K562 (cell line): Measurements from ENCODE around the gene CFAP298. TPM values are rescaled to one million over a fixed set of nuclear protein-coding genes. Genes with fewer than 3 reads are reported as not detected.

Experiments used
- ATAC-seq: fragments of 200-7000 bp; cut with Tn5 transposase; 3 replicates; pipeline ENCODE4 v1.9.1; 2020; ENCODE audit warnings: moderate library complexity
- BruUV-seq: library from RNA; stranded (reverse); fragments of 400-500 nt; replicated peaks from 2 replicates; lab custom pipeline; 2021; lab: Mats Ljungman, UMichigan
- CTCF ChIA-PET: fragments of 300-600 bp; formaldehyde crosslinking; extraction: SDS; loops from one replicate; lab custom pipeline; 2021; ENCODE audit warnings: low intra/inter-chr PET ratio; lab: Yijun Ruan, JAX
- POLR2A ChIA-PET: fragments of 300-600, 350-650 bp; sonication (Branson Sonifier 250); formaldehyde crosslinking; extraction: SDS; loops from one replicate; lab custom pipeline; 2021; ENCODE audit warnings: antibody characterized with exemption, inconsistent platforms; lab: Yijun Ruan, JAX
- DNase-seq, 4 experiments: peaks; one replicate each; pipeline versions ENCODE4 v3.0.0 to v3.0.0-alpha.2; 2011 to 2018; ENCODE audit warnings: low spot score in 3 of 4, mixed read lengths in 3 of 4; ENCODE audit errors: extremely low read depth in 1 of 4
- FAIRE-seq: peaks from 2 replicates; lab custom pipeline; 2011; peaks lifted over from hg19 to GRCh38; lab: Jason Lieb, UNC
- H2AFZ ChIP-seq: 2 replicates; pipeline ENCODE4 v1.6.0; 2011; ENCODE audit warnings: low read depth, low read length, control low read depth, inconsistent platforms
- H3K27ac ChIP-seq: fragments of 200-600 bp; 3 replicates; pipeline ENCODE4 v1.8.0; 2011; ENCODE audit warnings: low read depth, mild to moderate bottlenecking, control low read depth, inconsistent platforms, low read length, moderate library complexity, mixed read lengths; ENCODE audit errors: extremely low read depth
- H3K27me3 ChIP-seq, 2 experiments: fragments of 300-600 bp in 1 of 2; 2 replicates in 1 of 2; 3 replicates in 1 of 2; pipeline versions ENCODE4 v1.6.0 to v1.8.0; 2011; ENCODE audit warnings: inconsistent platforms in 2 of 2, low read length in 2 of 2, mild to moderate bottlenecking in 1 of 2, mixed read lengths in 1 of 2, moderate library complexity in 1 of 2; ENCODE audit not compliant: control insufficient read depth in 2 of 2, insufficient read depth in 2 of 2
- H3K36me3 ChIP-seq: fragments of 300-600 bp; 3 replicates; pipeline ENCODE4 v1.8.0; 2011; ENCODE audit warnings: mild to moderate bottlenecking, low read length, inconsistent platforms; ENCODE audit not compliant: control insufficient read depth, insufficient read depth
- H3K4me1 ChIP-seq, 2 experiments: fragments of 200-600 bp in 1 of 2; replicated peaks in 1 of 2; 2 replicates in 1 of 2; 3 replicates in 1 of 2; pipeline versions ENCODE4 v1.5.1 to v1.8.0; 2011; ENCODE audit warnings: inconsistent platforms in 2 of 2, low read length in 2 of 2, mild to moderate bottlenecking in 1 of 2, mixed read lengths in 1 of 2, moderate library complexity in 1 of 2; ENCODE audit not compliant: control insufficient read depth in 2 of 2, insufficient read depth in 2 of 2
- H3K4me2 ChIP-seq: 2 replicates; pipeline ENCODE4 v1.6.1; 2011; ENCODE audit warnings: low read length, control low read depth, inconsistent platforms, mixed read lengths; ENCODE audit not compliant: insufficient read depth
- H3K4me3 ChIP-seq: fragments of 200-600 bp; sonication (generic), shearing (Covaris generic); 2 replicates; pipeline ENCODE4 v1.5.1; 2016; ENCODE audit warnings: control low read depth, inconsistent platforms
- H3K79me2 ChIP-seq: fragments of 200-600 bp; 3 replicates; pipeline ENCODE4 v1.8.0; 2011; ENCODE audit warnings: low read length, inconsistent platforms; ENCODE audit not compliant: control insufficient read depth, insufficient read depth
- H3K9ac ChIP-seq, 2 experiments: 2 replicates each; pipeline versions ENCODE4 v1.6.0 to v1.6.1; 2011; ENCODE audit warnings: low read depth in 2 of 2, low read length in 2 of 2, control low read depth in 1 of 2, inconsistent platforms in 1 of 2, mild to moderate bottlenecking in 1 of 2, mixed read lengths in 1 of 2; ENCODE audit not compliant: insufficient read depth in 1 of 2
- H3K9me1 ChIP-seq: one replicate; pipeline ENCODE4 v1.6.0; 2011; ENCODE audit warnings: inconsistent platforms, mild to moderate bottlenecking, low read length, moderate library complexity; ENCODE audit not compliant: control insufficient read depth, insufficient read depth
- H3K9me3 ChIP-seq: replicated peaks from 2 replicates; pipeline ENCODE4 v1.5.1; 2011; ENCODE audit warnings: low read depth, low read length, inconsistent platforms; ENCODE audit not compliant: control insufficient read depth, insufficient read depth
- H4K20me1 ChIP-seq: replicated peaks from 2 replicates; pipeline ENCODE4 v1.6.1; 2011; ENCODE audit warnings: low read length, inconsistent platforms, mixed read lengths; ENCODE audit not compliant: control insufficient read depth, insufficient read depth
- CBX2 ChIP-seq: fragments of 200-600 bp; sonication (generic); IDR thresholded peaks from one replicate; pipeline ENCODE4 v1.6.1; 2012; ENCODE audit warnings: mild to moderate bottlenecking, low read length, inconsistent platforms; ENCODE audit not compliant: insufficient read depth, poor library complexity, severe bottlenecking
- DPF2 ChIP-seq: fragments of 450-650 bp; IDR thresholded peaks from 2 replicates; pipeline ENCODE4 v1.6.1; 2016
- FOXK1 ChIP-seq: sonication (generic); formaldehyde crosslinking; IDR thresholded peaks from 2 replicates; pipeline ENCODE4 v1.8.0; 2022; ENCODE audit warnings: missing genetic modification reagents, mild to moderate bottlenecking, borderline replicate concordance
- KAT8 ChIP-seq: fragments of 450-650 bp; IDR thresholded peaks from 2 replicates; pipeline ENCODE4 v1.6.1; 2016; ENCODE audit warnings: low read depth, mild to moderate bottlenecking
- MAFG ChIP-seq: fragments of 450-650 bp; conservative IDR thresholded peaks from 2 replicates; pipeline ENCODE4 v1.6.1; 2016; ENCODE audit warnings: missing genetic modification characterization, missing compliant biosample characterization
- MECOM ChIP-seq: fragments of 250-450 bp; sonication (Bioruptor Pico); IDR thresholded peaks from 2 replicates; pipeline ENCODE4 v1.8.0; 2022; ENCODE audit warnings: inconsistent platforms
- NCOR1 ChIP-seq: fragments of 450-650 bp; IDR thresholded peaks from 2 replicates; pipeline ENCODE4 v1.6.1; 2016; ENCODE audit warnings: mild to moderate bottlenecking, moderate library complexity
- PHTF2 ChIP-seq: fragments of 250-450 bp; sonication (Bioruptor Pico); IDR thresholded peaks from 2 replicates; pipeline ENCODE4 v1.5.0; 2021; ENCODE audit warnings: mild to moderate bottlenecking
- SMARCE1 ChIP-seq: fragments of 450-650 bp; IDR thresholded peaks from 2 replicates; pipeline ENCODE4 v1.7.1; 2016; ENCODE audit warnings: mild to moderate bottlenecking
- SNRNP70 ChIP-seq: fragments of 200-400 bp; formaldehyde crosslinking; optimal IDR thresholded peaks from 2 replicates; pipeline ENCODE3; 2017; ENCODE audit warnings: low read depth, low read length
- SPI1 ChIP-seq: IDR thresholded peaks from 2 replicates; pipeline ENCODE4 v1.6.1; 2011; ENCODE audit warnings: low read depth, low read length, control low read depth, borderline replicate concordance
- ZNF197 ChIP-seq: fragments of 200-800 bp; sonication (Bioruptor generic); IDR thresholded peaks from 2 replicates; pipeline ENCODE4 v1.6.1; 2016; ENCODE audit warnings: low read depth, missing genetic modification characterization, missing compliant biosample characterization
- ZNF717 ChIP-seq: fragments of 250-450 bp; sonication (Bioruptor Pico); IDR thresholded peaks from 2 replicates; pipeline ENCODE4 v1.5.0; 2021
- ZNF778 ChIP-seq: fragments of 450-650 bp; formaldehyde crosslinking; IDR thresholded peaks from 2 replicates; pipeline ENCODE4 v1.4.0; 2020; ENCODE audit warnings: mild to moderate bottlenecking, moderate library complexity
- WGBS: fragments of 100-300 bp; shearing (Covaris generic); methylation state at CpG from one replicate; pipeline ENCODE4 v1.1.6; 2016; ENCODE audit warnings: low coverage, mixed read lengths; ENCODE audit not compliant: insufficient coverage; ENCODE audit errors: missing lambda C conversion rate; 5-methylcytosine and 5-hydroxymethylcytosine counted together
- in situ Hi-C: fragments of 300-500 bp; cut with MboI; formaldehyde crosslinking; loops from 4 replicates; pipeline ENCODE4 v1.15.0; 2018; ENCODE audit warnings: inconsistent platforms, mixed read lengths
- intact Hi-C: fragments of 100-400 bp; cut with micrococcal nuclease; formaldehyde crosslinking; loops from 2 replicates; pipeline ENCODE4 v1.14.2; 2022
- polyA plus RNA-seq, 8 experiments: library from polyadenylated mRNA; depleted of rRNA in 4 of 8; stranded (reverse) in 5 of 8; unstranded in 3 of 8; fragments of >200 nt; fragmentation: Nextera tagmentation in 2 of 8; fragmentation: Illumina TruSeq in 1 of 8; extraction: Ambion mirVana in 2 of 8; extraction: Trizol in 1 of 8; gene quantifications; 2 replicates each; pipeline versions ENCODE4 v1.2.1 to v1.2.3, GENCODE V29; 2011 to 2014; ENCODE audit warnings: inconsistent platforms in 1 of 8, missing spikeins in 1 of 8
- total RNA-seq, 7 experiments: library from RNA; depleted of rRNA in 6 of 7; stranded (reverse); fragments of >200 nt in 6 of 7; fragmentation: Illumina TruSeq in 2 of 7; extraction: Trizol in 2 of 7; gene quantifications; 2 replicates each; pipeline versions ENCODE4 v1.2.1 to v1.2.3, GENCODE V29; 2011 to 2021; ENCODE audit warnings: low replicate concordance in 1 of 7
- TF ChIP-seq, protein P1 (sequence below): fragments of 450-650 bp; formaldehyde crosslinking; IDR thresholded peaks from 2 replicates; pipeline ENCODE4 v1.4.0; 2022; ENCODE audit warnings: mild to moderate bottlenecking, moderate library complexity
- TF ChIP-seq, protein P2 (sequence below): IDR thresholded peaks from 2 replicates; pipeline ENCODE4 v1.6.1; 2014; ENCODE audit warnings: antibody characterized with exemption

CFAP298 gene
- total and polyA plus RNA-seq, 9 of the 15 experiments (the other 6 are each of a cell fraction or from before 2014, with no cell fraction given) = 31.4 to 178 (median 89.7) TPM

DNA sequence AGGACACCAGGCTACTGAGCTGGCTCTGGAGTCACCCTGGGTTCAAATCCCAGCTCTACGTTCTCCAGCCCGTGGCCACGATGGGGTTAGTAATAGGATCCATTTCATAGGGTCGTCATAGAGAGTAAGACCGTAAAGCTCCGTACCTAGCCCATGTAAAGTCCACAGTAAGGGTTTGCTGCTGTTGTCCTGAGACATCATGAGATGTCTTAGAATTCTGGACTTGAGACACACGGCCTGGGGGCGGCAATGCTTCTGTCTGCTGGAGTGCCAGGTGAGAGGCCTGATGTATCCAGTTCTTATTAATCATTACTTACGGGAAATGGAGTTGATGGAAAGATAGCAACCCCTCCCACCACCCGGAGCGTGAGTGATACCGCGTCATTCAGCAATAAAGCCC is 30.4 kb downstream of the CFAP298 start (continued):
- no peak for TF ChIP-seq MECOM
- TF ChIP-seq, protein P1, sequence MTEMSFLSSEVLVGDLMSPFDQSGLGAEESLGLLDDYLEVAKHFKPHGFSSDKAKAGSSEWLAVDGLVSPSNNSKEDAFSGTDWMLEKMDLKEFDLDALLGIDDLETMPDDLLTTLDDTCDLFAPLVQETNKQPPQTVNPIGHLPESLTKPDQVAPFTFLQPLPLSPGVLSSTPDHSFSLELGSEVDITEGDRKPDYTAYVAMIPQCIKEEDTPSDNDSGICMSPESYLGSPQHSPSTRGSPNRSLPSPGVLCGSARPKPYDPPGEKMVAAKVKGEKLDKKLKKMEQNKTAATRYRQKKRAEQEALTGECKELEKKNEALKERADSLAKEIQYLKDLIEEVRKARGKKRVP (CRISPR knock-in tag) = no peak
- no peak for TF ChIP-seq ZNF717 (CRISPR knock-in tag)
- no peak for TF ChIP-seq SMARCE1
- TF ChIP-seq MAFG (tag) = no peak
- TF ChIP-seq PHTF2 (CRISPR knock-in tag) = no peak

DNA sequence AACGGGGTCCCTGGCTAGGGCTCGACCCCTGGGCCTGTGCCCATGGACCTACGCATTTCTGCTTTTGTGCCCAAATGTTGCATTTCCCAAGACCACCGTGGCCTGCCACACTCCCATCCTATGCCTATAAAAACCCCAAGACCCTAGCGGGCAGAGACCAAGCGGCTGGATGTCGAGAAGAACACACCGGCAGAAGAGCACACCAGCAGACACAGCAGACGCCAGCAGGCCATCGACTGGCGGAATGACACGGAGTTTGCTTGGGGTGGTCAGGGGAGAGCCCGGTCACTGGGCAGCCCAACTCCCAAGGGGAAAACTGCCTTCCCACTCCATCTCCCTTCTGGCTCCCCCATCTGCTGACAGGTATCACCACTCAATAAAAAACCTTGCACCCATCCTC is 31.2 kb downstream of the CFAP298 start:
- TF ChIP-seq, protein P1 (CRISPR knock-in tag) = no peak
- TF ChIP-seq, protein P2, sequence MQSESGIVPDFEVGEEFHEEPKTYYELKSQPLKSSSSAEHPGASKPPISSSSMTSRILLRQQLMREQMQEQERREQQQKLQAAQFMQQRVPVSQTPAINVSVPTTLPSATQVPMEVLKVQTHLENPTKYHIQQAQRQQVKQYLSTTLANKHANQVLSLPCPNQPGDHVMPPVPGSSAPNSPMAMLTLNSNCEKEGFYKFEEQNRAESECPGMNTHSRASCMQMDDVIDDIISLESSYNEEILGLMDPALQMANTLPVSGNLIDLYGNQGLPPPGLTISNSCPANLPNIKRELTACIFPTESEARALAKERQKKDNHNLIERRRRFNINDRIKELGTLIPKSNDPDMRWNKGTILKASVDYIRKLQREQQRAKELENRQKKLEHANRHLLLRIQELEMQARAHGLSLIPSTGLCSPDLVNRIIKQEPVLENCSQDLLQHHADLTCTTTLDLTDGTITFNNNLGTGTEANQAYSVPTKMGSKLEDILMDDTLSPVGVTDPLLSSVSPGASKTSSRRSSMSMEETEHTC = no peak
- TF ChIP-seq KAT8 (no peak), SNRNP70 (no peak), NCOR1 (no peak), FOXK1 (no peak), ZNF778 (no peak), CBX2 (no peak), DPF2 (no peak), ZNF197 (CRISPR knock-in tag) (no peak), SPI1 (no peak)
- TF ChIP-seq, all 486 proteins: peak for 0
- peaks cover 7% of the 10 kb centered on the region in 2 experiments; a peak in 4 of 5 replicates for H3K4me1 ChIP-seq
- intact Hi-C loops = loop anchor here (10.0 kb wide), 1 partner anchor 286 kb away; the partner anchor contains the start of gene MRAP
- CTCF ChIA-PET = no interaction called here
- no peak overlapping the region for H3K4me3 ChIP-seq
- H4K20me1 ChIP-seq = no peaks in the 10 kb centered on the region
- no peaks in the 10 kb centered on the region for H3K9me3 ChIP-seq
- no peaks in the 10 kb centered on the region for H3K9me1 ChIP-seq
- no peak for DNase-seq
- H3K79me2 ChIP-seq = no peaks in the 10 kb centered on the region
- in situ Hi-C loops = no loop called here
- no peak for FAIRE-seq
- no TSS peak for BruUV-seq
- no peak overlapping the region for H3K27ac ChIP-seq
- no peak overlapping the region for H2AFZ ChIP-seq
- POLR2A ChIA-PET = no interaction called here
- no peak overlapping the region for H3K9ac ChIP-seq
- peaks cover 55 to 68% of the 10 kb centered on the region in 2 experiments for H3K27me3 ChIP-seq
- 21% methylated on average over 13 of the region's 13 CpGs for WGBS
- no peak for ATAC-seq
- H3K36me3 ChIP-seq = no peaks in the 10 kb centered on the region
- no peak overlapping the region; the same call in 1 of the 2 replicates for H3K4me2 ChIP-seq
